OCI-LY1 (cell line): ENCODE data around the gene NEURL4.

ENCODE experiments used
- EZH2 ChIP-seq: fragments of 200-600 bp; sonication (generic), shearing (Covaris generic); IDR thresholded peaks from 2 replicates; pipeline ENCODE4 v1.8.0; 2017; ENCODE audit warnings: borderline replicate concordance, mixed run types, mild to moderate bottlenecking, antibody characterized with exemption, low read length, moderate library complexity, mixed read lengths
- TF ChIP-seq, protein P1 (sequence below): fragments of 200-600 bp; sonication (generic), shearing (Covaris generic); IDR thresholded peaks from 2 replicates; pipeline ENCODE4 v1.5.1; 2017; ENCODE audit warnings: mild to moderate bottlenecking, antibody characterized with exemption, low read length, moderate library complexity, mixed read lengths

DNA sequence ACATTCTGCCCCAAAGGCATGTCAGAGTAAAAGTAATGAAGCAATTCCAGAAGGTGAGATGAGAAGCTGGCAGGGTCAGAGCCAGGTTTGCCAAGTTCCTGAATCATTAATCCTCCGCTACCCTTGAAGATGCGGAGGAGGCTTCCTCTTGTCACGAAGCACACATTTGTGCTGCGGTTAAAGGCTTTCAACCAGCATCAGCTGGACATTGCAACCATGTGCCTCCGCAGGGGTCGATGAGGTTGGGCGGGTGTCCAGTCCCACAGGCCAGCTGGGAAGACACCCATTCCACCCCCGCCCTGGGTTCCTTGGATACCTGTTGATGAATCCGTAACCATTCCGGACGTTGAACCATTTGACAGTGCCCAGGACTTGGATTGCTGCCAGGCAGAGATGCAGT, 36.0 kb downstream of the NEURL4 start:
- TF ChIP-seq, protein P1, sequence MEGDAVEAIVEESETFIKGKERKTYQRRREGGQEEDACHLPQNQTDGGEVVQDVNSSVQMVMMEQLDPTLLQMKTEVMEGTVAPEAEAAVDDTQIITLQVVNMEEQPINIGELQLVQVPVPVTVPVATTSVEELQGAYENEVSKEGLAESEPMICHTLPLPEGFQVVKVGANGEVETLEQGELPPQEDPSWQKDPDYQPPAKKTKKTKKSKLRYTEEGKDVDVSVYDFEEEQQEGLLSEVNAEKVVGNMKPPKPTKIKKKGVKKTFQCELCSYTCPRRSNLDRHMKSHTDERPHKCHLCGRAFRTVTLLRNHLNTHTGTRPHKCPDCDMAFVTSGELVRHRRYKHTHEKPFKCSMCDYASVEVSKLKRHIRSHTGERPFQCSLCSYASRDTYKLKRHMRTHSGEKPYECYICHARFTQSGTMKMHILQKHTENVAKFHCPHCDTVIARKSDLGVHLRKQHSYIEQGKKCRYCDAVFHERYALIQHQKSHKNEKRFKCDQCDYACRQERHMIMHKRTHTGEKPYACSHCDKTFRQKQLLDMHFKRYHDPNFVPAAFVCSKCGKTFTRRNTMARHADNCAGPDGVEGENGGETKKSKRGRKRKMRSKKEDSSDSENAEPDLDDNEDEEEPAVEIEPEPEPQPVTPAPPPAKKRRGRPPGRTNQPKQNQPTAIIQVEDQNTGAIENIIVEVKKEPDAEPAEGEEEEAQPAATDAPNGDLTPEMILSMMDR, result no peak
- no peak for TF ChIP-seq EZH2
